ENCODE measurements around the gene LRP8. TPM values are rescaled to one million over a fixed set of nuclear protein-coding genes. Genes with fewer than 3 reads are reported as not detected.

LRP8 gene
- total RNA-seq, 4 donors from 2014 or later: 1.8 to 3.6 (median 2.2) TPM

- Histone ChIP-seq H3K9me3 (no peaks in the 10 kb centered on the region), H3K4me1 (no peaks in the 10 kb centered on the region), H3K4me3 (no peak overlapping the region), H3K27me3 (no peaks in the 10 kb centered on the region), H3K27ac (no peak overlapping the region), H3K36me3 (no peaks in the 10 kb centered on the region)
- no peak for ATAC-seq
- TF ChIP-seq EP300 (IDR thresholded peaks at IDR 0.05) (no peak), CTCF (IDR thresholded peaks at IDR 0.05) (no peak), POLR2A (IDR thresholded peaks at IDR 0.05) (no peak), POLR2AphosphoS5 (IDR thresholded peaks at IDR 0.05) (no peak)
- 87% methylated on average over 6 of the region's 7 CpGs; no CpG with 5 or more reads in 1 of the 2 donors for WGBS, 2 donors (ENCODE audit: low coverage in 1 of 2)
Observed at GRCh38 chr1:53314606-53315005, 13.3 kb downstream of the LRP8 start.

DNA sequence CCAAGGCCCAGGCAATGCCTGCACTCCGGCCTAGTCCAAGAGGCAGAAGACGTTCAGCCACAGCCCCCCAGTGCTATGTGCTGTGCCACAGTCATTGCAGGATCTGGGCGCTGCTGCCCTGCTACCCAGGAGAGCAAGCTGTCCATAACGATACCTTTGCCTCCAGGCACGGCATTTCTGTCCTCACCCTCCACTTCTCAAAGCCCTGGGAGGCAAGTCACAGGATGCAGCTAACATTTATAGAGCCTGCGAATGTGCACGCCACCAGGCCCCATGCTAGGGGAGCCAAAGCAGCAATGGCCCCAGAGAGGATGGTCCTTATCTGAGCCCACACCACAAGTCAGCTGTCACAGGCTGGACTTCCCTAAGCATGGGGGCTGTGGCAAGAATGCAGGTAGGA lies 13.8 kb downstream of the LRP8 start:
- H3K9me3 ChIP-seq: no peaks in the 10 kb centered on the region
- H3K27me3 ChIP-seq: no peaks in the 10 kb centered on the region
- H3K27ac ChIP-seq: no peak overlapping the region
- H3K36me3 ChIP-seq: no peaks in the 10 kb centered on the region
- no peak for ATAC-seq
- H3K4me3 ChIP-seq: no peak overlapping the region
- no peak for TF ChIP-seq CTCF (IDR thresholded peaks at IDR 0.05)
- TF ChIP-seq EP300 (IDR thresholded peaks at IDR 0.05): no peak
- TF ChIP-seq POLR2AphosphoS5 (IDR thresholded peaks at IDR 0.05): no peak
- TF ChIP-seq POLR2A (IDR thresholded peaks at IDR 0.05): no peak
- WGBS, 2 donors (ENCODE audit: low coverage in 1 of 2): 60% methylated on average over 1 of the region's 7 CpGs; no CpG with 5 or more reads in 1 of the 2 donors
- no peaks in the 10 kb centered on the region for H3K4me1 ChIP-seq

- no peak for ATAC-seq
- Histone ChIP-seq H3K4me1 (no peaks in the 10 kb centered on the region), H3K4me3 (no peak overlapping the region), H3K9me3 (no peaks in the 10 kb centered on the region), H3K27ac (no peak overlapping the region), H3K27me3 (no peaks in the 10 kb centered on the region), H3K36me3 (no peaks in the 10 kb centered on the region)
- TF ChIP-seq POLR2AphosphoS5 (IDR thresholded peaks at IDR 0.05) (no peak), EP300 (IDR thresholded peaks at IDR 0.05) (no peak), POLR2A (IDR thresholded peaks at IDR 0.05) (no peak), CTCF (IDR thresholded peaks at IDR 0.05) (no peak)
- WGBS, 2 donors (ENCODE audit: low coverage in 1 of 2): 95% methylated on average over 4 of the region's 5 CpGs; no CpG with 5 or more reads in 1 of the 2 donors
Observed at GRCh38 chr1:53313556-53313955, 14.3 kb downstream of the LRP8 start.

DNA sequence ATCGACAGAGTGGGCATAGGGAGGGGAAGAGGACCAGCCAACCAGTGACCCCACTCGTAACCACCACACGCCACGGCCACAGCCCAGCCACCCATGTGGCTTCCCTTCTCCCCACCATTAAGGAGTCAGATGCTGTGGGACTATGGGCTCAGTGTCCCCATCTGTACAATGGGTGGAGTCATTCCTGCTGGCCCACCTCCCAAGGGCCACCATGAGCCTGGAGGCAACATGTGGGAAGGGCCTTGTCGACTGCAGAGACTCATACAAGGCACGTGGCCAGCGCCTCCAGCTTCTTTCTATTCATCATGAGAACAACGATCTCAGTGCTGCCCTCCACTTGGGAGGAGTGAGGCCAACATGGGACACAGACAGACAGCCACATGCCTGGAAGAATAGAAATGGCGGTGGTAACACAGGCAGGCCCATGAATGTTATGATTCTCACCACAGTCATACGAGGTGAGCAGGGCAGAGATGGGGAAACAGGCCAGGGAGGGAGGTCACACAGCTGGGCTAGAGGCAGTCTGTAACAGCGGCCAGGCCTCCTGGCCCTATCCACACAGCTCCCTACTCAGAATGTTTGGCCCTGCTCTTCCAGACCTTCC lies 16.1 kb downstream of the LRP8 start:
- Histone ChIP-seq H3K4me1 (no peaks in the 10 kb centered on the region), H3K36me3 (no peaks in the 10 kb centered on the region), H3K27ac (no peak overlapping the region), H3K27me3 (no peaks in the 10 kb centered on the region), H3K4me3 (no peak overlapping the region), H3K9me3 (no peaks in the 10 kb centered on the region)
- no peak for ATAC-seq
- WGBS, 2 donors (ENCODE audit: low coverage in 1 of 2): 14 to 86% methylated on average over 1 to 2 of the region's 11 CpGs
- TF ChIP-seq CTCF (IDR thresholded peaks at IDR 0.05) (no peak), EP300 (IDR thresholded peaks at IDR 0.05) (no peak), POLR2A (IDR thresholded peaks at IDR 0.05) (no peak), POLR2AphosphoS5 (IDR thresholded peaks at IDR 0.05) (no peak)

Data from gastroesophageal sphincter (tissue), 4 donors.